Measurements from ENCODE around the gene ZBTB1.
"Not testable (repeated sequence)": the region's sequence is repeated elsewhere in the genome, so short reads cannot be mapped to it uniquely, and the experiment has no call there.

The ZBTB1 gene

GRCh38 chr14:64500088-64500487, 4.5 kb upstream of the ZBTB1 start:
- no peak for DNase-seq

- peak; percentile 18 for DNase-seq
Measured at GRCh38 chr14:64501411-64502171, 3.0 kb upstream of the ZBTB1 start.

DNA sequence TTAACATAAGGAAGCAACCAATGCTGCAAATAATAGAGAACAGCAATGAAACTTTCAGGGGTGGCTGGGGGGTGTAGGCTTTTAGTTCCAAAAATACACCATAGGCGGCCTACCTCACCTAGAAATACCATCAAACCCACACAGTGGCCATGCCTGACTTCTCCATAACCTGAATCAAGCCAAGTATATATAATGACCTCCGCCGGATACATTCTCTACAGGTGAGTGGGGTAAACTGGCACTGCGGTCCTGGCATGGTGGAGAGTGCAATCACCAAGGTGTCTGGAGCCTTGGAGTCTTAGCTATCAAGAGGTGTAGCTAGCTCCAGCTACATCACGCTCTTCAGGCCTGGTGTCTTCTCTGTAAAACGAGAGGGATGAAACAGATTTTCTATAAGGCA, 2.1 kb upstream of the ZBTB1 start:
- peak; percentile 29 for DNase-seq

DNA sequence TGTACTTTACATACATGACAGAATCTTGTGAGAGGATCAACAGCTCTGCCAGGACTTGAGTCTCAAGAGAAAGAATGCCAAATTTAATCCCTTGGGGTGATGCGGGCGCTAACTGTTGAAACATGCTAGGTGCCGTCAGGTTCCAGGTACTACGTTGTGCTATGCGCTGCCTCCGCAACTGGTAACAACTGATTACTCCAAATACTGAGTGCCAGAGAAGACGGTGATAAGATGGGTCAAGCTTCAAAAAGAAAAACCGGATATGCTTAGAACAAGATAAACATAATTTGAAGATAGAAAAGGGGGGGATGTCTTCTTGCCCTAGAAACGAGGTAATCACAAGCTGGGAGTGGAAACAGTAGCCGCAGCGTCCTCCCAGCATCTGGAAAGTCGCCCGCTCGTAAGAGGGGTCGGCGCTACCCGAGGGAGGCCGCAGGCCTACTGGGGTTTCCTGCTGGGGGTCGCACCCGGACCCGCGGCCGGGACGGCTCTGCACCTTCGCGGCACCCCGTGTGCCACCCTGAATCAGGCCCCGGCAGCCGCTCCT, 1.6 kb upstream of the ZBTB1 start:
- DNase-seq = peak; percentile 20

DNA sequence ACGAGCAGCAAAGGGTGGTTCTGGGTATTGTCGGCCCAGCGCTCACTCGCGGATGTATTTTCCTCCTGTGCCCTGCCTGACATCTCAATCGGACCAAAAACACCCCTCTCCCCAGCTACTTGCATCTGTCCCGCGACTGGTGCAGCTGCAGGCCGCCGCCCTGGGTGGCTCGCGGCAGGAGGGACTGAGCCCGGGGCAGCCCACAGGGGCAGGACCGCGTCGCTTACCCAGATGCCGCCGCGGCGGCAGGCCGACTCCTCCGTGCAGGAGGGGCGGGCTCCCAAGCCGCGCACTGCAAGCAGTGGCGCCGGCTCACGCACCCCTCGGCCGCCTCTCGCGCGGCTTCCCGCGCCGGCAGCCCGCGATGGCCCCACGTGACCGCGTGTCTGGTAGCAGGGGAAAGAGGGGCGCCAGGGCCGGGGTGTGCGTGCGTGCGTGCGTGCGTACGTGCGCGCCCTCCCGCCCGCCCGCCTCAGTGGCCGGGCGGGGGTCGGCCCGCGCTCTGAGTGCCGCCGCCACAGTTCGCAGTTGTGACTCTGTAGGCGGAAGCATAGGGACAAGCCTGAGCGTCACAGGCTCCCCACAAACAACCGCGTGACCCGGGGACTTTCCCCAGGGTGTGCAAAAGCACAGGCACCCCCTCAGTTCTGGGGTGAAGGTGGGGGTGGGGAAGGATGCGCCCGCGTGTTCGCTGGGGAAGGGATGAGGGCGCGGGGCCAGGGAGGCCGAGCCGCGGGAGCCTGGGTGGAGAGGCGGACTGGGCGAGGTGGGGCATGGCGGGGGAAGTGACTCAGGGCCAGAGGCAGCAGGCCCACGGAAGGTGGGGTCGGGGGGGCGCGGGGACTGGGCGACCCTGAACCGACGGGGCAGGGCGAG, 898 bp upstream of the ZBTB1 start, which contains the start of gene ZBTB25:
ZBTB25 (minus strand) TSS at position 405 of the 876 bp plus-strand sequence. CDS start 13,305 bp downstream, outside the sequence.
- peak; percentile 97 for DNase-seq

- DNase-seq = peak; percentile 93
Measured at GRCh38 chr14:64504897-64505794, 576 bp downstream of the ZBTB1 start.

DNA sequence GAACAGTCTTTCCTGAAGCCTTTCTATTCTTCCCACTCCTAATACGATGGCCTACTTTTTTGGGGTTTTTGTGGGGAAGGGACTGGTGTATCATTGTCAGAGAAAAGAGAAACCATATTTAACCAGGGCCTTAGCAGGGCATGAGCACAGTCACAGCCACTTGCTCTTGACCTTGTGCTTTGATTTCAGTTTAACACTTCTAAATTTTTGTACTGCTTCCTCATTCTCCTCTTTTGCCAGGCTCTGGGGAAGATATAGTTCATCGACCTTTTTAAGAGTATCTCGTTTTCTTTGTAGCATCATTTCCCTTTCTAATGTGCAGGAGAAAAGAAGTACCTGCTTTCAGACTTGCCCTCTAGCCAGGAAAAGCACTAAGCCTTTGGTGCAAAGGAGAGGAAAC, 2.2 kb downstream of the ZBTB1 start:
- DNase-seq = peak; percentile 24

GRCh38 chr14:64507376-64508156, 3.0 kb downstream of the ZBTB1 start:
- peak; percentile 51 for DNase-seq

DNA sequence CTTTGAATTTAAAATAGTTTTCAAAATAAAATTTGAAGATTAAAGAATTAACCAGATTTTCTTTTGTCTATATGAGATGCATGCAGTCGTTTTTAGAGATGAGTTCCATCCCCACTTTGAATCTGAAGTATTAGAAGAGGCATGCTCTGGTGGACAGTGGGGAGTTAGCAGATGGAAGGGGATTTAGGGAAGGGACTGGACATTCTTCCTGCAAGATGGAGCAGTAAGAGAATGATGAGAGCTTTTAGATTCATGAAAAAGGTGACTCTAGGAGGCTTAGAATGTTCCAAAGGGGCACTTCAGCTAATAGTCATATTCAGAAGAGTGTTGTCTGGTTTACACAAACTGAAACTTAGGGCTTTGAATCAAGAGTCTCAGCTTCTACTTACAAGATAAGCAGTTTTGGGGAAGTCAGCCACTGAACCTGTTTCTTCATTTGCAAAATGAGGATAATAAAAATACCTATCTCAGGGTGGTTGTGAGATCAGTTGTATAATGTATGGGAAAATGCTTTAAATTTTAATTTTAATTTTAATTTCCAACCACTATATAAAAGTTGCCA, 3.7 kb downstream of the ZBTB1 start:
- DNase-seq = peak; percentile 80

- DNase-seq = no peak
Measured at GRCh38 chr14:64509036-64509435, 4.5 kb downstream of the ZBTB1 start.

- peak; percentile 71 for DNase-seq
Measured at GRCh38 chr14:64510825-64511671, 6.5 kb downstream of the ZBTB1 start.

GRCh38 chr14:64513271-64513670, 8.7 kb downstream of the ZBTB1 start:
- no peak for DNase-seq

GRCh38 chr14:64515053-64515452, 10.5 kb downstream of the ZBTB1 start:
- DNase-seq = no peak

GRCh38 chr14:64516969-64517368, 12.4 kb downstream of the ZBTB1 start:
- no peak for DNase-seq

DNA sequence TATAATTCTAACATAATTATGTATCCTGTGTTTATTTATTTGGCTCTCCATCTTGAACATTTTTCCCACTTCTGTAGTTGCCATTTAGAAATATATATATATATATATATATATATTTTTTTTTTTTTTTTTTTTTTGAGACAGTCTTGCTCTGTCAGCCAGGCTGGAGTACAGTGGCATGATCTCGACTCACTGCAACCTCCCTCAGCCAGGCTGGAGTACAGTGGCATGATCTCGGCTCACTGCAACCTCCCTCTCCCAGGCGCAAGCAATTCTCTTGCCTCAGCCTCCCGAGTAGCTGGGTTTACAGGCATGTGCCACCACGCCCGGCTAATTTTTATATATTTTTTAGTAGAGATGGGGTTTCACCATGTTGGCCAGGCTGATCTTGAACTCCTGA, 13.1 kb downstream of the ZBTB1 start:
- not testable (repeated sequence) for DNase-seq

- no peak for DNase-seq
Measured at GRCh38 chr14:64518229-64518628, 13.7 kb downstream of the ZBTB1 start.

DNA sequence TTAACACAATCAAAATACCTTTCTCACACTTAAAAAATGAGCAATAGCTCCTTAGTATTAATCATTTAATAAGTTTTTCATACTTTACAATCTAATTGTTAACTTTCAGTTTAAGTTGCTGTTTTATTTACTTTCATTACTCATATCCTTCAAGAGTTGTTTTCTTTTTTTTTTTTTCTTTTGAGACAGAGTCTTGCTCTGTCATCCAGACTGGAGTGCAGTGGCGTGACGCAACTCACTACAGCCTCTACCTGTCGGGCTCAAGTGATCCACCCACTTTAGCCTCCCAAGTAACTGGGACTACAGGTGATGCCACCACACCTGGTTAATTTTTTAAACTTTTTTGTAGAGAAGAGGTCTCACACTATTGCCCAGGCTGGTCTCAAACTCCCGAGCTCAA, 16.1 kb downstream of the ZBTB1 start:
- no peak for DNase-seq

- DNase-seq = no peak
Measured at GRCh38 chr14:64522591-64523355, 18.2 kb downstream of the ZBTB1 start.

DNA sequence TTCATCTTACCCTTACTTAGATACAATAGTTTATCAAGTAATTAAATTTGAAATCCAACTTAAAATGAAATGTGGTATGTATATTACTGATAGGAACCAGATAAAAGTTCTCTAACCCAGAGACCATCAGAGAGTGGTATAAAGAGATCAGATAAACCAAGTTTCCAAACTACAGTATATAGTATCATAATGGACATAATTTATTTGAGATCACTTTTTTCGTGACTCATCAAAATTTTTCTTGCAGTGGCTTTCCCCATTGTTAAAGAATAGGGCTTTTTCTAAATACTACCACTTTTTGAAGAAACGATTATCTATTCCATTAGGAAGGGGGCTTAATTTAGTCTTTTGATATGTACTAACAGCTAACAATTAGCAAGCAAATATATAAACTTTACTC, 20.8 kb downstream of the ZBTB1 start:
- no peak for DNase-seq

- DNase-seq = no peak
Measured at GRCh38 chr14:64531567-64531966, 27.0 kb downstream of the ZBTB1 start.
